Skeletal muscle tissue (tissue), 4 donors: ENCODE measurements around the gene IL5. TPM values are rescaled to one million over a fixed set of nuclear protein-coding genes. Genes with fewer than 3 reads are reported as not detected.
"Not testable (repeated sequence)": the region's sequence is repeated elsewhere in the genome, so short reads cannot be mapped to it uniquely, and the experiment has no call there.

Source experiments
- H3K27ac ChIP-seq: one replicate; pipeline ENCODE4 v1.7.0; 2013; ENCODE audit warnings: mild to moderate bottlenecking, low read depth, low read length, inconsistent platforms
- H3K27me3 ChIP-seq, 3 donors: one replicate each; pipeline ENCODE4 v1.7.0; 2013; ENCODE audit warnings: low read length in 3 of 3; ENCODE audit not compliant: control insufficient read depth in 3 of 3, insufficient read depth in 3 of 3
- H3K36me3 ChIP-seq, 3 donors: one replicate each; pipeline ENCODE4 v1.7.0; 2013; ENCODE audit warnings: low read length in 3 of 3; ENCODE audit not compliant: control insufficient read depth in 3 of 3, insufficient read depth in 3 of 3
- H3K4me1 ChIP-seq, 3 donors: one replicate each; pipeline ENCODE4 v1.7.0; 2013; ENCODE audit warnings: low read length in 3 of 3, mild to moderate bottlenecking in 3 of 3; ENCODE audit not compliant: control insufficient read depth in 3 of 3, insufficient read depth in 3 of 3
- H3K4me3 ChIP-seq, 3 donors: one replicate each; pipeline ENCODE4 v1.7.0; 2013; ENCODE audit warnings: low read length in 3 of 3
- H3K9ac ChIP-seq, 3 donors: one replicate each; pipeline ENCODE4 v1.7.0; 2013; ENCODE audit warnings: low read length in 3 of 3, mild to moderate bottlenecking in 3 of 3, moderate library complexity in 2 of 3, low read depth in 1 of 3
- H3K9me3 ChIP-seq, 3 donors: one replicate each; pipeline ENCODE4 v1.7.0; 2013; ENCODE audit warnings: low read length in 3 of 3; ENCODE audit not compliant: control insufficient read depth in 3 of 3
- total RNA-seq: library from RNA; depleted of rRNA; stranded (reverse); fragments of >200 nt; gene quantifications from one replicate; pipeline ENCODE4 v1.2.3, GENCODE V29; 2014
- donor health status: Osteomylitis.

IL5 gene
- not detected for total RNA-seq

DNA sequence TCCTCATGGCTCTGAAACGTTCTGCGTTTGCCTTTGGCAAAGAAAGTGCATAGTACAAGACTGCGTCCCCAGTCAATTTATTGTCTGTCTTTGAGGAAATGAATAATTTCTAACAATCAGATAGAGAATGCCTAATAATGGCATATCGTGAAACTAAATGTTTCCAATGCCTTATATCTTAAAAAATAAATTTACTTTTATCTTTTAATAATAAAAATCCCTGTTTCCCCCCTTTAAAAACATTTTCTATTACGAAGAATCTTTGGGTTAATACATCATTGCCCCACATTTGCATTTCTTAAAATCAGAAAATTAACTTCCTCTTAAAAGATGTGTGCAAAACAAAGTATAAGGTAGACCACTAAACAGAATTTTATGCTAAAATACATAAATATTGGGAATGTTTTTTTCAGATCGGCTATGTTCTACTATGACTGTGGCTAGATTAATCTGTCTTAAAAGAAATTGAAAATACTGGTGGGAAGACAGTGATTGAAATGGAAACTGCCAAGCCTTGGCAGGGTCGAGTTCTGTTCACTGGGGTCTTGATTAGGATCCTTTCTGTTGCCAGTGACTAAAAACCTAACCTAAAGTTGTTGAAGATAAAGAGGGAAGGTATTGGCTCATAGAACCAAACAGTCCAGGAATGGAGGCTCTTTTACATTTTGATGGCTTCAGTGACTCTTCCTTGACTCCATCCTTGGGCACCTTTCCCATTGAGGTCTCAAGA lies at the start of gene IL5:
Gene IL5, minus strand, starts transcription at position 51 of the 730 bp plus-strand sequence. Its CDS starts 44 bp downstream, at position 7.
- Histone ChIP-seq H3K4me1 (no peaks in the 10 kb centered on the region), H3K9ac (no peak within 1 kb of the TSS), H3K27me3 (no peaks in the 10 kb centered on the region), H3K36me3 (no peaks in the 10 kb centered on the region), H3K9me3 (no peaks in the 10 kb centered on the region), H3K4me3 (no peak within 1 kb of the TSS), H3K27ac (no peak within 1 kb of the TSS)

DNA sequence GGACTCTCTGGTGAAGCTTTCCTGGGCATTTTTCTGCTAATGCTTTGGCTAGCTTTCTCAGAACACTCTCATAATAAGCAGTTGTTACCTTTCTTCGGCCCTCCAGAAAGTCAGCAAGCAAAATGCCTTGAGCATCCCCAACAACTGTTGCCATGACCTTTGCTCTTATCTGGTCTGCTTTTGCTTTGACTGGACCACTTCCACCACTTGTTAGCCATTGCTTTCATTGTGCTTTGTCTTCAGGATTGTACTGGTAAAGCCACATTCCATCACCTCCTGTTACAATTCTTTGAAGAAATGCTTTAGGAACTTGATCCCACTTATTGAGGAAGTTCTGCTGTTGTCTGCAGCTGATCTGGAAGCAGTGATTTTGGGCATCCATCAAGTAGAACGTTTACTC lies 49.2 kb upstream of the IL5 start:
- no peaks in the 10 kb centered on the region for H3K27me3 ChIP-seq
- no peak overlapping the region for H3K9ac ChIP-seq
- no peaks in the 10 kb centered on the region for H3K4me1 ChIP-seq
- no peaks in the 10 kb centered on the region for H3K9me3 ChIP-seq
- H3K27ac ChIP-seq, result no peak overlapping the region
- H3K36me3 ChIP-seq, result peaks cover 17 to 56% (median 51%) of the 10 kb centered on the region in 3 donors
- H3K4me3 ChIP-seq, result no peak overlapping the region

DNA sequence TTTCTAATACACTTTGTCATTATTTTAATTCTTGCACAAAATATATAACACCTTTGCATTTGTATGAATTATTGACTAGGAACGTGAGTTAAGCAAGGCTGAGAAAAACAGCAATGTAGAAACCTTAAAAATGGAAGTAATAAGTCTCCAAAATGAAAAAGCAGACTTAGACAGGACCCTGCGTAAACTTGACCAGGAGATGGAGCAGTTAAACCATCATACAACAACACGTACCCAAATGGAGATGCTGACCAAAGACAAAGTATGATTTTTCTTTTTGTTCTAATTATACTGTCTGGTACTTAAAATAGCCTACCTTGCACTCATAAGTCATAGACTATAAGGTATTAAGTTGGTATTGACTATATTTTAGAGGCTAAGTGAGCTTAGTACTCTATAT lies 47.8 kb upstream of the IL5 start:
- Histone ChIP-seq H3K9me3 (no peaks in the 10 kb centered on the region), H3K27ac (no peak overlapping the region), H3K4me1 (no peaks in the 10 kb centered on the region), H3K36me3 (peaks cover 6 to 44% (median 37%) of the 10 kb centered on the region in 3 donors), H3K9ac (no peak overlapping the region), H3K4me3 (no peak overlapping the region), H3K27me3 (no peaks in the 10 kb centered on the region)

DNA sequence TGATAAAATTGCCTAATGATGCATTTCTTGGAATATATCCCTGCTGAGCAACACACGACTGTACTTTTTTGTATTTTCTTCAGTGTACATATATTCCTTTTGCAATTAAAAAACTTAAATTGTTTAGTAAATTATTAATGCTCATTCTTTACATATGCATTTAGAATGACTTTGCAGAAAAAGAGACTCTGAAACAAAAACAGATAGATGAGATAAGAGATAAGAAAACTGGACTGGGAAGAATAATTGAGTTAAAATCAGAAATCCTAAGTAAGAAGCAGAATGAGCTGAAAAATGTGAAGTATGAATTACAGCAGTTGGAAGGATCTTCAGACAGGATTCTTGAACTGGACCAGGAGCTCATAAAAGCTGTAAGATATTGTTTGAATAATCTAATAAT lies 46.1 kb upstream of the IL5 start:
- Histone ChIP-seq H3K27me3 (no peaks in the 10 kb centered on the region), H3K9ac (no peak overlapping the region), H3K36me3 (peaks cover 2 to 37% (median 31%) of the 10 kb centered on the region in 3 donors), H3K4me1 (no peaks in the 10 kb centered on the region), H3K27ac (no peak overlapping the region), H3K9me3 (no peaks in the 10 kb centered on the region), H3K4me3 (no peak overlapping the region)

DNA sequence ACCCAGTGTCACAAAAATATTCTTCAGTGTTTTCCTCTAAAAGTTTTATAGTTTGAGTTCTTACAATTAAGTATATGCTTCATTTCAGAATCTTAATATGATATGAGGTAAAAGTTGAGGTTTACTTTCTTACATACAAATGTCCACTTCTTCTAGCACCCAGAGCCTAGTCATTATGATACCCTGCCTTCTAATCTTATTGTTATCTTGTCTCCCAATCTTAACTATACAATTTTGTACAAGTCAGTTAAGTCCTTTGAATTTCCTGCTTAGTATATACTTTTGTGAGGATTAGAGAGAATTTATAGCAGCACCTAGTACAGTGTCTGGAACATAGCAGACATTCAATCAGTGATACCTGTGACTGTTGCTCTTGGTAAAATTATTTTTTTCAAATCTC lies 42.7 kb upstream of the IL5 start:
- Histone ChIP-seq H3K9me3 (no peaks in the 10 kb centered on the region), H3K9ac (no peak overlapping the region), H3K27me3 (no peaks in the 10 kb centered on the region), H3K4me3 (no peak overlapping the region), H3K27ac (no peak overlapping the region), H3K4me1 (no peaks in the 10 kb centered on the region), H3K36me3 (peaks cover 0 to 16% (median 14%) of the 10 kb centered on the region in 3 donors)

DNA sequence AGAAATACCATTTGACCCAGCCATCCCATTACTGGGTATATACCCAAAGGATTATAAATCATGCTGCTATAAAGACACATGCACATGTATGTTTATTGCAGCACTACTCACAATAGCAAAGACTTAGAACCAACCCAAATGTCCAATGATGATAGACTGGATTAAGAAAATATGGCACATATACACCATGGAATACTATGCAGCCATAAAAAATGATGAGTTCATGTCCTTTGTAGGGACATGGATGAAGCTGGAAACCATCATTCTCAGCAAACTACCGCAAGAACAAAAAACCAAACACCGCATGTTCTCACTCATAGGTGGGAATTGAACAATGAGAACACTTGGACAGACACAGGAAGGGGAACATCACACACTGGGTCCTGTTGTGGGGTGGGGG lies 41.2 kb upstream of the IL5 start:
- peaks cover 0 to 14% (median 13%) of the 10 kb centered on the region in 3 donors for H3K36me3 ChIP-seq
- H3K9ac ChIP-seq, H3K9me3 ChIP-seq, H3K4me1 ChIP-seq, H3K27me3 ChIP-seq, H3K27ac ChIP-seq, H3K4me3 ChIP-seq: not testable (repeated sequence)

DNA sequence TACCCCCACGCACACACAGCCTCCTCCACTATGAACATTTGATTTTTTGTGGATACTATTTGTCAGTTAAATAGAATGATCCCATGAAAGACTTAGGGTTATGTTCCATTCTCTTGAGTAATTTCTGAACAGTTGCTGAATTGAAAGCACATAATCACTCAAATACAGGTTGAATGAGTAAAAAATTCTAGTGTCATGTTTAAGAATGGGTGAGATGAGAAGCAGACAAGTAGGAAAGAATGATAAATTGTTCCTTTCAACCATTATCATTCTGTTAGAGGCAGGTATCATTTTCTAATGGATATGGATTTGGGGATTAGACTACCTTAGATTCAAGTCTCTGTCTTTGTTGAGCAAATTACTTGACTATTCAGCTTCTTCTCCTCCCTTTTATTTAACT lies 32.8 kb upstream of the IL5 start:
- Histone ChIP-seq H3K36me3 (peaks cover 0 to 21% (median 18%) of the 10 kb centered on the region in 3 donors), H3K27me3 (no peaks in the 10 kb centered on the region), H3K27ac (no peak overlapping the region), H3K4me3 (no peak overlapping the region), H3K4me1 (no peaks in the 10 kb centered on the region), H3K9me3 (no peaks in the 10 kb centered on the region), H3K9ac (no peak overlapping the region)

DNA sequence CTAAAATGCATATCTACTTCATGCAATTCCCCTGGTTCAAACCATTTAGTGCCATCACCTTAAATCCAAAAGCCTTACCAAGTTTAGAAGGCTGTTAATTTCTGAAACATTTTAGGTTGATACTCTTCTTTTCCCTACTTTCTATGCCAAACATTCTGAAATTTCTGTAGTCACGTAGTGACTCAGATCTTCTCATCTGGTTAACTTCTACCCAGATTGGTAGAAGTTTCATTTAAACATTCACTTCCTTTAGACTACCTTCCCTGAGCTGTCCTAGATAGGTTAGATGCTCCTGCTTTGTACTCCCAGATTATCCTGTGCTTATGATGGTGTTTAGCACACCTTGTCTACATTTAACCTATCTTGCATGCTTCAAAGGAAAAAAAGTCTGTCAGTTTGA lies 23.3 kb upstream of the IL5 start:
- Histone ChIP-seq H3K9ac (no peak overlapping the region), H3K36me3 (peaks cover 4 to 8% (median 5%) of the 10 kb centered on the region in 3 donors), H3K4me1 (no peaks in the 10 kb centered on the region), H3K9me3 (no peaks in the 10 kb centered on the region), H3K27ac (no peak overlapping the region), H3K27me3 (no peaks in the 10 kb centered on the region), H3K4me3 (no peak overlapping the region)

DNA sequence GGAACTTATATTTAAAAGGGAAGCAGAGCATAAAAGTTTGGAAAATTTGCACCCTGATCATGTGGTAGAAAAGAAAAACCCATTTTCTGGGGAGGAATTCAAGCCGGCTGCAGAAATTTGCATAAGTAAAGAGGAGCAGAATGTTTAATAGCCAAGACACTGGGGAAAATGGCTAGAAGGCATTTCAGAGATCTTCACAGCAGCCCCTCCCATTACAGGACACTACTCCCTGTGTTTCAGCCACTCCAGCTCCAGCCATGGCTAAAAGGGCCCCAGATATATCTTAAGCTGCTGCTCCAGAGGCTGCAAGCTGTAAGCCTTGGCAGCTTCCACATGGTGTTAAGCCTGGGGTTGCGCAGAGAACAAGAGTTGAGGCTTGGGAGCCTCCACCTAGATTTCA lies 21.2 kb upstream of the IL5 start:
- not testable (repeated sequence) for H3K4me1 ChIP-seq, H3K27me3 ChIP-seq, H3K9ac ChIP-seq, H3K4me3 ChIP-seq, H3K27ac ChIP-seq, H3K9me3 ChIP-seq
- peaks cover 8 to 18% (median 16%) of the 10 kb centered on the region in 3 donors for H3K36me3 ChIP-seq

DNA sequence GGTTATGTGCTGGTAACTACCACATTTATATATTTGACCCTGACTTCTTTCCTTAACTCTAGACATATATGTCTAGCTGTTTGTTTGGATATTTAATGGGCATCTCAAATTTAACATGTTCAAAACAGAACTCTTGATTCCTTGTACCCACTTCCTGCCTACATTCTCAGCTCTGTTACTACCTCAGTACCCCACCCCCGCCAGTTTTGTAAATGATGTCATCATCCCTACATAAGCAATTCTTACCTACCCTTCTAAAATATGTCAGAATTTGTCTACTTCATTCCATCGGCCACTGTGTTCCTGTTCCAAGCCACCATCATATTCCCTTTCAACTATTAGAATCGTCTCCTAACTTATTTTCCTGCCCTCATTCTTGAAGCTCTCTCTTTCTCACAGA lies 18.3 kb upstream of the IL5 start:
- peaks cover 7 to 10% (median 9%) of the 10 kb centered on the region in 3 donors for H3K4me1 ChIP-seq
- H3K27ac ChIP-seq, result no peak overlapping the region
- H3K9me3 ChIP-seq, result no peaks in the 10 kb centered on the region
- H3K9ac ChIP-seq, result no peak overlapping the region
- H3K4me3 ChIP-seq, result no peak overlapping the region
- H3K27me3 ChIP-seq, result no peaks in the 10 kb centered on the region
- peaks cover 8 to 18% (median 16%) of the 10 kb centered on the region in 3 donors for H3K36me3 ChIP-seq
